CD4-positive, alpha-beta T cell (primary cell): ENCODE results near the gene PRPF8. TPM values are rescaled to one million over a fixed set of nuclear protein-coding genes. Genes with fewer than 3 reads are reported as not detected.

Source experiments
- ATAC-seq: fragments of 200-7000 bp; cut with Tn5 transposase; one replicate; pipeline ENCODE4 v1.10.0; 2022; ENCODE audit warnings: mild to moderate bottlenecking; ENCODE audit not compliant: poor library complexity
- CTCF ChIA-PET: fragments of 350-600 bp; sonication (Branson Sonifier 250); formaldehyde crosslinking; loops from one replicate; lab custom pipeline; 2021; ENCODE audit warnings: antibody characterized with exemption, inconsistent platforms; lab: Charles Lee
- POLR2A ChIA-PET: fragments of 350-600 bp; sonication (Branson Sonifier 250); formaldehyde crosslinking; loops from one replicate; lab custom pipeline; 2021; ENCODE audit warnings: antibody characterized with exemption, inconsistent platforms; lab: Charles Lee
- DNase-seq, 14 experiments: peaks; one replicate each; pipeline ENCODE4 v3.0.0-alpha.2; 2013 to 2020; ENCODE audit warnings: mixed read lengths in 2 of 14
- H3K27ac ChIP-seq, 2 donors: one replicate each; pipeline versions ENCODE4 v1.5.1 to v1.7.0; 2013; ENCODE audit warnings: low read length in 2 of 2, low read depth in 1 of 2, mild to moderate bottlenecking in 1 of 2
- H3K27me3 ChIP-seq, 2 experiments: 1 replicate in 1 of 2; 2 replicates in 1 of 2; pipeline versions ENCODE4 v1.6.1 to v1.7.0; 2013; ENCODE audit warnings: low read length in 2 of 2, control low read depth in 1 of 2, mild to moderate bottlenecking in 1 of 2, moderate library complexity in 1 of 2; ENCODE audit not compliant: insufficient read depth in 2 of 2, control insufficient read depth in 1 of 2
- H3K36me3 ChIP-seq: one replicate; pipeline ENCODE4 v1.6.1; 2013; ENCODE audit warnings: low read length, control low read depth; ENCODE audit not compliant: insufficient read depth
- H3K4me1 ChIP-seq: one replicate; pipeline ENCODE4 v1.6.1; 2013; ENCODE audit warnings: low read length, control low read depth; ENCODE audit not compliant: insufficient read depth
- H3K4me3 ChIP-seq: one replicate; pipeline ENCODE4 v1.5.1; 2013; ENCODE audit warnings: mild to moderate bottlenecking, low read length, moderate library complexity
- H3K9me3 ChIP-seq, 2 experiments: 1 replicate in 1 of 2; 2 replicates in 1 of 2; pipeline versions ENCODE4 v1.6.1 to v1.7.0; 2013; ENCODE audit warnings: low read length in 2 of 2, mild to moderate bottlenecking in 2 of 2, control low read depth in 1 of 2, moderate library complexity in 1 of 2; ENCODE audit not compliant: control insufficient read depth in 1 of 2, insufficient read depth in 1 of 2
- H3K27ac Mint-ChIP-seq: one replicate; pipeline ENCODE4 v1.8.0; 2020; ENCODE audit warnings: mixed read lengths
- H3K27me3 Mint-ChIP-seq: one replicate; pipeline ENCODE4 v1.8.0; 2021; ENCODE audit warnings: mixed read lengths
- H3K36me3 Mint-ChIP-seq: one replicate; pipeline ENCODE4 v1.8.0; 2021; ENCODE audit warnings: low read depth, mixed read lengths
- H3K4me1 Mint-ChIP-seq: one replicate; pipeline ENCODE4 v1.8.0; 2021; ENCODE audit warnings: low read depth, mixed read lengths
- H3K4me3 Mint-ChIP-seq: one replicate; pipeline ENCODE4 v1.8.0; 2020; ENCODE audit warnings: mild to moderate bottlenecking, mixed read lengths
- H3K9me3 Mint-ChIP-seq: one replicate; pipeline ENCODE4 v1.8.0; 2020; ENCODE audit warnings: mixed read lengths
- intact Hi-C, 2 experiments: fragments of 100-400 bp; cut with DNase I in 1 of 2; cut with micrococcal nuclease in 1 of 2; formaldehyde crosslinking; loops; one replicate each; pipeline versions ENCODE4 v1.15.1 to v1.9.0; 2023 to 2025; cut with DNase I, micrococcal nuclease
- total RNA-seq, 174 experiments: library from RNA in 2 of 174; stranded (reverse) in 2 of 174; gene quantifications; one replicate each; pipeline ENCODE4 v1.2.3 and lab custom pipeline; 2021 to 2026
- TF ChIP-seq, protein P1 (sequence below): fragments of 200-600 bp; IDR thresholded peaks from one replicate; pipeline ENCODE4 v1.8.0; 2022; ENCODE audit warnings: antibody characterized with exemption, mild to moderate bottlenecking

The PRPF8 gene
- total RNA-seq, 2 experiments from 2014 or later: 550 to 572 TPM

- Histone ChIP-seq H3K4me3 (no peak overlapping the region), H3K27me3 (no peaks in the 10 kb centered on the region), H3K27ac (no peak overlapping the region), H3K36me3 (peaks cover 59% of the 10 kb centered on the region), H3K9me3 (no peaks in the 10 kb centered on the region), H3K4me1 (peaks cover 21% of the 10 kb centered on the region)
- intact Hi-C loops: loop anchor here in 1 of 2 experiments (1.0 kb wide), 1 partner anchor 32 kb away; no protein-coding TSS in a partner anchor
- Mint-ChIP-seq H3K27me3 (no peaks in the 10 kb centered on the region), H3K9me3 (no peaks in the 10 kb centered on the region), H3K27ac (peak overlapping the region; percentile 27), H3K36me3 (peaks cover 56% of the 10 kb centered on the region), H3K4me3 (peak overlapping the region; percentile 34), H3K4me1 (peaks cover 4% of the 10 kb centered on the region)
- no peak for ATAC-seq
- TF ChIP-seq, protein P1, sequence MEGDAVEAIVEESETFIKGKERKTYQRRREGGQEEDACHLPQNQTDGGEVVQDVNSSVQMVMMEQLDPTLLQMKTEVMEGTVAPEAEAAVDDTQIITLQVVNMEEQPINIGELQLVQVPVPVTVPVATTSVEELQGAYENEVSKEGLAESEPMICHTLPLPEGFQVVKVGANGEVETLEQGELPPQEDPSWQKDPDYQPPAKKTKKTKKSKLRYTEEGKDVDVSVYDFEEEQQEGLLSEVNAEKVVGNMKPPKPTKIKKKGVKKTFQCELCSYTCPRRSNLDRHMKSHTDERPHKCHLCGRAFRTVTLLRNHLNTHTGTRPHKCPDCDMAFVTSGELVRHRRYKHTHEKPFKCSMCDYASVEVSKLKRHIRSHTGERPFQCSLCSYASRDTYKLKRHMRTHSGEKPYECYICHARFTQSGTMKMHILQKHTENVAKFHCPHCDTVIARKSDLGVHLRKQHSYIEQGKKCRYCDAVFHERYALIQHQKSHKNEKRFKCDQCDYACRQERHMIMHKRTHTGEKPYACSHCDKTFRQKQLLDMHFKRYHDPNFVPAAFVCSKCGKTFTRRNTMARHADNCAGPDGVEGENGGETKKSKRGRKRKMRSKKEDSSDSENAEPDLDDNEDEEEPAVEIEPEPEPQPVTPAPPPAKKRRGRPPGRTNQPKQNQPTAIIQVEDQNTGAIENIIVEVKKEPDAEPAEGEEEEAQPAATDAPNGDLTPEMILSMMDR: no peak
- CTCF ChIA-PET: interaction anchor here (0.7 to 1.7 kb wide), 3 partner anchors 10 to 21 kb away, joined by 3 to 4 read pairs (median 3); no protein-coding TSS in a partner anchor
- POLR2A ChIA-PET: no interaction called here
- DNase-seq: no peak
These were observed 33.2 kb downstream of the PRPF8 start for GRCh38 chr17:1651559-1651844.

DNA sequence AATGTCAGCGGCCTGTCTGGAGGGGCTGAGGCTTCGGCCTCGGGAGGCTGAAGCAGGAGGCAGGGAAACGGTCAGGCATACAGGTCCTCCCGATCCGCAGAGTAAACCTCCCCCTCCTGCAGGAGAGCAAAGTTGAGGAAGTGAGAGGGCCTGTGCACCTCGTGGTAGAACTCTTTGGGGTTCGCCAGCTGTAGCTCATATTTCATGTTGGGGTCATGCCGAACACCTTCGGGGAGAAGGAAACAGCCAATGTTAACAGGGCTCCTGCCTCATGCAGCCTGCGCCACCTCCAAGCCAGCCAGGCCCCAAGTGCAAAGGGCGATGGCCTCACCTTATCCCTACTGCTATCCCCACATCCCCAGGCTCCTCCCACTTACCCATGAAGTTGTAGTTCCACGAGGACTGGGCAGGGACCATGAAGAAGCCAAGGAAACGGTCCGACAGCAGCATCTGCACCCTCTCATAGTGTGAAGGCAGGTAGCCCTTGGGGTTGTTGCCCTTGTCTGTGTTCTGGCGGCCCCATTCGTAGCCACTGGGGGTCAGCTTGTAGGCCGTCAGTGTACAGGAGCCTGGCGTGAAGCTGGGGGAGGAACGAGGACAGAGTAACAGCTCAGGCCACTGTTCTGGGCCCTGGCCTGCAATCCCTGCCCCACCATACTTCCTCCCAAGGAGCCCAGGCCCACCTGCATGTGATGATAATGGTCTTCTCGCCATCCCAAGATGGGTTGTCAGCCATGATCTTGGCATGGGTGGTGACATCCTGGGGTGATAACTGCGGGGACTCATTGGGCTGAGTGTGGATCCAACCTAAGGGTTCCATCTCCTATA is 33.7 kb downstream of the PRPF8 start:
- H3K27ac Mint-ChIP-seq: peak overlapping the region; percentile 27
- ChIA-PET POLR2A (interaction anchor here (3.1 to 3.9 kb wide), 3 partner anchors 22 to 135 kb away, joined by 16 to 44 read pairs (median 29); partner anchors contain the start of genes INPP5K, PRPF8 and SLC43A2), CTCF (interaction anchor here (1.3 to 2.9 kb wide), 3 partner anchors 10 to 21 kb away, joined by 3 to 8 read pairs (median 3); no protein-coding TSS in a partner anchor)
- TF ChIP-seq, protein P1: no peak
- ATAC-seq (no peak), DNase-seq (peak in 1 of 14 experiments; percentile 45)
- peaks cover 50% of the 10 kb centered on the region for H3K36me3 Mint-ChIP-seq
- no peaks in the 10 kb centered on the region for H3K27me3 Mint-ChIP-seq
- no peaks in the 10 kb centered on the region for H3K9me3 ChIP-seq
- no peak overlapping the region for H3K27ac ChIP-seq
- intact Hi-C loops: loop anchor here in 1 of 2 experiments (1.0 kb wide), 1 partner anchor 32 kb away; no protein-coding TSS in a partner anchor
- no peak overlapping the region for H3K4me3 ChIP-seq
- H3K9me3 Mint-ChIP-seq: no peaks in the 10 kb centered on the region
- peak overlapping the region; percentile 34 for H3K4me3 Mint-ChIP-seq
- no peaks in the 10 kb centered on the region for H3K27me3 ChIP-seq
- peaks cover 5% of the 10 kb centered on the region for H3K4me1 Mint-ChIP-seq
- H3K4me1 ChIP-seq: peaks cover 24% of the 10 kb centered on the region
- H3K36me3 ChIP-seq: peaks cover 53% of the 10 kb centered on the region

GRCh38 chr17:1649844-1650501 is 34.7 kb downstream of the PRPF8 start, which contains the start of gene RILP:
TSS of gene RILP (minus strand) at chr17:1649866. CDS start at chr17:1649804, 62 bp downstream.
- Histone ChIP-seq H3K9me3 (no peaks in the 10 kb centered on the region), H3K4me1 (peaks cover 33% of the 10 kb centered on the region), H3K27me3 (no peaks in the 10 kb centered on the region), H3K4me3 (peak within 1 kb of the TSS; percentile 61), H3K36me3 (peaks cover 46% of the 10 kb centered on the region), H3K27ac (peak within 1 kb of the TSS; percentile 45 to 53)
- H3K27ac Mint-ChIP-seq: peak within 1 kb of the TSS; percentile 33
- no peaks in the 10 kb centered on the region for H3K9me3 Mint-ChIP-seq
- H3K27me3 Mint-ChIP-seq: no peaks in the 10 kb centered on the region
- ChIA-PET CTCF (interaction anchor here (1.2 to 2.9 kb wide), 15 partner anchors 9 to 376 kb away, joined by 3 to 12 read pairs (median 7); partner anchors contain the start of genes PITPNA, PRPF8, RPA1 and RTN4RL1), POLR2A (interaction anchor here (0.7 to 3.9 kb wide), 15 partner anchors 9 to 742 kb away, joined by 3 to 44 read pairs (median 6); partner anchors contain the start of genes INPP5K, PITPNA, PRPF8 and RPA1)
- intact Hi-C loops: loop anchor here (1.0 to 5.0 kb wide), 4 partner anchors 22 to 377 kb away; partner anchors contain the start of genes PRPF8 (in 1 of the 2), RTN4RL1 (in 1 of the 2) and SLC43A2 (in 1 of the 2)
- H3K4me1 Mint-ChIP-seq: peaks cover 13% of the 10 kb centered on the region
- H3K36me3 Mint-ChIP-seq: peaks cover 44% of the 10 kb centered on the region
- peak; percentile 2 for ATAC-seq
- TF ChIP-seq, protein P1: no peak
- H3K4me3 Mint-ChIP-seq: peak within 1 kb of the TSS; percentile 79
- peak in 3 of 14 experiments; percentile 28 to 41 (median 32) for DNase-seq
